Heart right ventricle (tissue), 16 donors: ENCODE data around the gene ADCY5. TPM values are rescaled to one million over a fixed set of nuclear protein-coding genes. Genes with fewer than 3 reads are reported as not detected.

ENCODE experiments used
- ATAC-seq, 8 donors: fragments of 200-7000 bp; cut with Tn5 transposase; one replicate each; pipeline ENCODE4 v1.9.1; 2020; ENCODE audit warnings: mild to moderate bottlenecking in 8 of 8, moderate library complexity in 8 of 8, moderate number of reproducible peaks in 1 of 8
- DNase-seq, 2 donors: peaks; one replicate each; pipeline ENCODE4 v3.0.0-alpha.2; 2020
- H3K27ac ChIP-seq, 10 donors: fragments of 200-600 bp; sonication (generic) in 2 of 10; one replicate each; pipeline versions ENCODE4 v1.5.0 to v1.8.0; 2020 to 2022; ENCODE audit warnings: mild to moderate bottlenecking in 3 of 10
- H3K27me3 ChIP-seq, 7 donors: fragments of 200-600 bp; one replicate each; pipeline ENCODE4 v1.8.0; 2021 to 2022; ENCODE audit warnings: mild to moderate bottlenecking in 2 of 7
- H3K36me3 ChIP-seq, 9 donors: fragments of 200-600 bp; sonication (generic) in 1 of 9; one replicate each; pipeline versions ENCODE4 v1.5.0 to v1.8.0; 2020 to 2022; ENCODE audit warnings: mild to moderate bottlenecking in 2 of 9
- H3K4me1 ChIP-seq, 9 donors: fragments of 200-600 bp; sonication (generic) in 1 of 9; one replicate each; pipeline versions ENCODE4 v1.5.0 to v1.8.0; 2020 to 2022; ENCODE audit warnings: mild to moderate bottlenecking in 4 of 9
- H3K4me3 ChIP-seq, 10 donors: fragments of 200-600 bp; sonication (generic) in 2 of 10; one replicate each; pipeline versions ENCODE4 v1.5.0 to v1.8.0; 2020 to 2022; ENCODE audit warnings: mild to moderate bottlenecking in 7 of 10, moderate library complexity in 2 of 10
- H3K9me3 ChIP-seq, 11 donors: fragments of 200-600 bp in 10 of 11; sonication (generic) in 2 of 11; one replicate each; pipeline versions ENCODE4 v1.5.0 to v1.8.0; 2013 to 2022; ENCODE audit warnings: mild to moderate bottlenecking in 2 of 11, control low read depth in 1 of 11, moderate library complexity in 1 of 11
- CTCF ChIP-seq, 9 donors: fragments of 200-600 bp; sonication (generic) in 2 of 9; IDR thresholded peaks; one replicate each; pipeline versions ENCODE4 v1.5.0 to v1.8.0; 2021 to 2022; ENCODE audit warnings: antibody characterized with exemption in 9 of 9, mild to moderate bottlenecking in 5 of 9, moderate library complexity in 1 of 9
- WGBS, 2 donors: extraction: QIAGEN DNeasy Blood & Tissue Kit; methylation state at CpG; one replicate each; pipeline ENCODE4 v1.1.7; 2013; ENCODE audit warnings: inconsistent platforms in 1 of 2; 5-methylcytosine and 5-hydroxymethylcytosine counted together
- intact Hi-C, 10 donors: fragments of 100-400 bp; cut with DNase I; formaldehyde crosslinking; loops; one replicate each; pipeline versions ENCODE4 v1.11.1 to v1.14.2; 2022
- polyA plus RNA-seq, 2 donors: library from polyadenylated mRNA; stranded (reverse); fragments of 200-250 nt; gene quantifications; one replicate each; pipeline ENCODE4 v1.2.3, GENCODE V29; 2013
- total RNA-seq, 10 donors: library from RNA; stranded (reverse); fragmentation: NEBNext Ultra II Directional in 3 of 10; extraction: Animal tissue kit (Norgen Biotek cat#: 25700) in 3 of 10; gene quantifications; one replicate each; pipeline versions ENCODE4 v1.2.1 to v1.2.4, GENCODE V29; 2021 to 2023
- donor health status: Arrhythmogenic right ventricular cardiomyopathy.
- donor health status: ischemic (EF 13 %, LVEDD 7.1; RV severe dilation, severe dysfunction).
- donor health status: healthy with polysubstance abuse.
- donor health status: DM: no; HTN: yes; CAD: no.
- donor health status: DM: no; HTN: no; CAD: no.
- donor health status: ischemic (EF 25% LVEDD 6.9; RV normal size, moderate dysfunction).
- donor health status: ischemic (EF 25% LVEDD 5.7; RV mildly dilated, moderate dysfunction).
- donor health status: healthy.
- donor health status: DM: yes; HTN: yes; CAD: no.
- donor health status: Ischemic cardiomyopathy.
- donor health status: ischemic (EF 35%, LVEDD 5.7; RV mildly dilated, moderate dysfunction).
- donor health status: nonischemic (EF 11% LVEDD 7.7; RV severe dilation, severe dysfunction).
- donor health status: DM: yes; HTN: yes; CAD: no.
- donor health status: PGD.
- donor health status: ischemic (EF 29% LVEDD 5.4; RV normal size, mild dysfunction).
- donor health status: nonischemic (EF 23%, LVEDD 6.1; RV moderate dilation, normal function).

The ADCY5 gene
- total and polyA plus RNA-seq, 12 donors: 37.2 to 245 (median 198) TPM

- WGBS, 2 donors: 70 to 78% methylated on average over 7 of the region's 7 CpGs
- DNase-seq (no peak), ATAC-seq (no peak)
- Histone ChIP-seq H3K27me3 (peaks cover 0 to 10% (median 0%) of the 10 kb centered on the region in 7 donors), H3K27ac (no peak overlapping the region), H3K9me3 (no peaks in the 10 kb centered on the region), H3K4me1 (peaks cover 0 to 7% (median 0%) of the 10 kb centered on the region in 9 donors), H3K4me3 (no peak overlapping the region), H3K36me3 (no peaks in the 10 kb centered on the region)
- intact Hi-C loops: no loop called here
- TF ChIP-seq CTCF (IDR thresholded peaks at IDR 0.05): no peak
These were observed 15.3 kb upstream of the ADCY5 start for GRCh38 chr3:123464211-123464610.

GRCh38 chr3:123459862-123460261 is 11.0 kb upstream of the ADCY5 start:
- peak in 6 of 8 donors; percentile 24 to 48 (median 33) for ATAC-seq
- Histone ChIP-seq H3K36me3 (no peaks in the 10 kb centered on the region), H3K4me3 (no peak overlapping the region), H3K27ac (no peak overlapping the region), H3K27me3 (peaks cover 0 to 17% (median 6%) of the 10 kb centered on the region in 7 donors), H3K4me1 (peaks cover 0 to 7% (median 0%) of the 10 kb centered on the region in 9 donors), H3K9me3 (no peaks in the 10 kb centered on the region)
- no peak for DNase-seq
- WGBS, 2 donors: 30% methylated on average over 8 of the region's 8 CpGs
- no peak for TF ChIP-seq CTCF (IDR thresholded peaks at IDR 0.05)
- intact Hi-C loops: loop anchor here in 1 of 10 donors (10.0 kb wide), 1 partner anchor 85 kb away; no protein-coding TSS in a partner anchor

- intact Hi-C loops: loop anchor here in 1 of 10 donors (10.0 kb wide), 1 partner anchor 87 kb away; no protein-coding TSS in a partner anchor
- no peaks in the 10 kb centered on the region for H3K36me3 ChIP-seq
- TF ChIP-seq CTCF (IDR thresholded peaks at IDR 0.05): no peak
- no peak for ATAC-seq
- no peak overlapping the region for H3K4me3 ChIP-seq
- 85 to 87% methylated on average over 5 of the region's 5 CpGs for WGBS, 2 donors
- H3K27ac ChIP-seq: no peak overlapping the region
- no peak for DNase-seq
- peaks cover 0 to 7% (median 0%) of the 10 kb centered on the region in 9 donors for H3K4me1 ChIP-seq
- no peaks in the 10 kb centered on the region for H3K9me3 ChIP-seq
- peaks cover 0 to 17% (median 3%) of the 10 kb centered on the region in 7 donors for H3K27me3 ChIP-seq
These were observed 9.4 kb upstream of the ADCY5 start for GRCh38 chr3:123458255-123458654.

GRCh38 chr3:123457841-123458240 is 9.0 kb upstream of the ADCY5 start:
- Histone ChIP-seq H3K27me3 (peaks cover 0 to 20% (median 3%) of the 10 kb centered on the region in 7 donors), H3K36me3 (no peaks in the 10 kb centered on the region), H3K4me3 (no peak overlapping the region), H3K9me3 (no peaks in the 10 kb centered on the region), H3K4me1 (peaks cover 0 to 7% (median 0%) of the 10 kb centered on the region in 9 donors), H3K27ac (no peak overlapping the region)
- WGBS, 2 donors: 84 to 85% methylated on average over 1 of the region's 1 CpG
- ATAC-seq: no peak
- intact Hi-C loops: loop anchor here in 1 of 10 donors (10.0 kb wide), 1 partner anchor 87 kb away; no protein-coding TSS in a partner anchor
- TF ChIP-seq CTCF (IDR thresholded peaks at IDR 0.05): no peak
- no peak for DNase-seq
